GM19238 (cell line): Measurements from ENCODE around the gene OLFM2.
"Not testable (repeated sequence)": the region's sequence is repeated elsewhere in the genome, so short reads cannot be mapped to it uniquely, and the experiment has no call there.

Experiments used
- DNase-seq: peaks from one replicate; pipeline ENCODE4 v3.0.0; 2011; ENCODE audit warnings: low spot score; ENCODE audit not compliant: insufficient read length

The OLFM2 gene

GRCh38 chr19:9936326-9937000 is at the start of gene OLFM2:
Gene OLFM2, minus strand, starts transcription at chr19:9936515. Its CDS starts 149 bp downstream, at chr19:9936366.
- no peak for DNase-seq

GRCh38 chr19:9981406-9982260 is 45.3 kb upstream of the OLFM2 start:
- no peak for DNase-seq

- no peak for DNase-seq
These were observed 35.8 kb upstream of the OLFM2 start for GRCh38 chr19:9972103-9972502.

- no peak for DNase-seq
These were observed 35.0 kb upstream of the OLFM2 start for GRCh38 chr19:9971166-9971897.

DNA sequence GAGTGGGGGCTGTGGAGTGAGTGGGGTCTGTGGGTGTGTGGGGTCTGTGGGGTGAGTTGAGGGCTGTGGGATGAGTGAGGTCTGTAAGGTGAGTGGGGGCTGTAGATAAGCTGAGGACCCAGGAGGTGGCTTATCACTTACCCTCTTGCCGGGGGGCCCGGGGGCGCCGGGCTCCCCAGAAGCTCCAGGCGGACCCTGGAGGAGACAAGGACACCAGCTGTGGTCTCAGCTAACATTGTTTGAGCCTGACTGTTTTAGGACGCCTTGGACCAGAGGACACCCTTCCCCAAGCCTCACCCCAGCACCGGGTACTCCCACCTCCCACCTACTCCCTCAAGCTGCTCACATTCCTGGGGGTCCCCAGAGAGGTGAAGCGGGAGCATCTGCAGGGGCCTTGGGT is 34.2 kb upstream of the OLFM2 start:
- no peak for DNase-seq

GRCh38 chr19:9969688-9969975 is 33.3 kb upstream of the OLFM2 start:
- DNase-seq = no peak

- no peak for DNase-seq
These were observed 32.7 kb upstream of the OLFM2 start for GRCh38 chr19:9968820-9969687.

DNA sequence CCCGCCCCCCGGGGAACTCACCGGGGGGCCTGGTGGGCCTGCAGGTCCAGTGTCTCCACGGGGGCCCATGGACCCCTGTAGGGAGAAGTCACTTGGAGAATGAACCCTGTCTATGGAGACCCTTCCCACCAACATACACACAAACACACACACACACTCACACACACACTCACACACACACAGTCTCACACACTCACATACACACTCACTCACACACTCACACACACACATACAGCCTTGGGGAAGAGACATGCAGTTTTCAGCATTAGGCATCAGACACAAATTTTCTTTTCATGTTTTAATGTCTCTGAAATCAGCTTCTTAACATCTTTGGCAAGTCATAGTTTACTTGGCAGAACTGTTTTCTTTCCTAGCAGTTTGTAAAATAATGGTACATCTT is 31.0 kb upstream of the OLFM2 start:
- DNase-seq = no peak

DNA sequence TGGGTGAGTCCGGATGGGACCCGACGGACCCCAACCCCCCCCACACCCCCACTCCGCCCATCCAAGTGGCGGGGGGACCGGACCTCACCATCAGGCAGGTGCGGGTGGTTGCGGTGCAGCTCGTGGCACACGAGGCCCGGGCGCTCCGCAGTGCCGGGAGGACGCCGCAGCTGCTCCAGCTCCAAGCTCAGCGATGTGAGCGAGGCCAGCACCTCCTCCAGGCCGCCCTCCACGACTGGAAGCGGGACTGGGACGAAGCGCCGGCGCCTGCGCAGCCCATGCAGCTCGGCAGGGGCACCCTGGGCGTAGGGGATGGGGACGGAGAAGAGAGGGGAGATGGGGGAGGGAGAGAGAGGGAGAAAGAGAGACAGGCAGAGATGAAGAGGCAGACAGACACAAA is 30.1 kb upstream of the OLFM2 start:
- no peak for DNase-seq

GRCh38 chr19:9966024-9966423 is 29.7 kb upstream of the OLFM2 start:
- DNase-seq = no peak

- no peak for DNase-seq
These were observed 26.4 kb upstream of the OLFM2 start for GRCh38 chr19:9962623-9963290.

GRCh38 chr19:9961103-9961502 is 24.8 kb upstream of the OLFM2 start:
- no peak for DNase-seq

DNA sequence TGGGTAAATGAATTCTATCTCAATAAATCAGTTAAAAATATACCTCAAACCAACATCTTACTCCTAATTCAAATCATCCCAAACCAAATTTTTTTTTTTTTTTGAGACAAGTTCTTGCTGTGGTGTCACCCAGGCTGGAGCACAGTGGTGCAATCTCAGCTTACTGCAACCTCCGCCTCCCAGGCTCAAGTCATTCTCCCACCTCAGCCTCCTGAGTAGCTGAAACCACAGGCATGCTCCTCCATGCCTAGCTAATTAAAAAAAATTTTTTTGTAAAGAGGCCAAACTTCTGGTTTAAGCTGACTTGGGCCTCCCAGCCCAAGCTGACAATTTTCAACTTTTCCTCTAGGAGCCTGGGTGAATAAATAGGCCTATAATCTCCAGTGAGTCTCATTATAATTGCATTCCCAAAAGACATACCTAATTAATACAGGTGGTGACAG is 22.1 kb upstream of the OLFM2 start:
- no peak for DNase-seq

DNA sequence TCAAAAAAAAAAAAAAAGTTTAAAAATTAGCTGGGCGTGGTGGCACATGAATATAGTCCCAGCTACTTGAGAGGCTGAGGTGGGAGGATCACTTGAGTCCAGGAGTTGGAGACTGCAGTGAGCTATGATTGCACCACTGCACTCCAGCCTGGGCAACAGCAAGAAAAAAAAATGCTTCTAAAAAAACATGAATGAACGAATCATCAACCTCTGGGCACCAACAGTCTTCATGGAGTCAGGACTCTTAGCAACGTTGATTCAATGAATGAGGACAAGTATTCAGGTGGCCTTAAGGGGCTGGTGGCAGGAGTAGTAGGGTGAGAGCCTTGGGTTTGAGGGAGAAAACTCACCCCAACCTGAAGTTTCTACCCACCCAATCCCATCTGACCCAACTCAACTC is 20.6 kb upstream of the OLFM2 start:
- no peak for DNase-seq

DNA sequence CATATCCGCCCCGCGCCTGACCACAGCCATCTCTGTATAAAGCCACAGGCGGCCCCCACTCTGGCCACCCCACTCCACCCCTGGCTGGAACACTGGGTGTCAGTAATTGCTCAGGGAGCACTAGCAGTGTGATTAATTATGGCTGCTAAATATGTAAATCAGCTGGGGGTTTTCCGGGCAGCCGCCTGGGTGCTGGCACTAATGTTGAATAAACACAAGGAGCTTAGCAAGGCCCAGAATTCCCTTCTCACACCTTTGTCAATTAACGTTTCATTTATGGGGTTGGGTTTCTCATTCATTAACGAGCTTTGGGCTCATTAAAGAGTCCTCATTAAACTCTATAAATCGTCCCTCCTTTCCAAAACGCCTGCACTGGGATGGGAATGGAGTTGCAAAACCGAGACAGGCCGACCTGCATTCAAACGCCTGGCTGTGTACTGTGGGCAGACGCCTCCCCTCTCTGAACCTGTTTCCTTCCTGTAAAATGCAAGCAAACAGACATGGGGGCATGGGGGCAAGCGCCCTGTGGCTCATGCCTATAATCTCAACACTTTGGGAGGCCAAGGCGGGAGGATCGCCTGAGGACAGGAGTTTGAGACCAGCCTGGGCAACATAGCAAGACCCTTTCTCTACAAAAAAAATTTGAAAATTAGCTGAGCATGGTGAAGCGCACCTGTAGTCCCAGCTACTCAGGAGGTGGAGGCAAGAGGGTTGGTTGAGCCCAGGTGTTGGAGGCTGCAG is 17.7 kb upstream of the OLFM2 start:
- no peak for DNase-seq

DNA sequence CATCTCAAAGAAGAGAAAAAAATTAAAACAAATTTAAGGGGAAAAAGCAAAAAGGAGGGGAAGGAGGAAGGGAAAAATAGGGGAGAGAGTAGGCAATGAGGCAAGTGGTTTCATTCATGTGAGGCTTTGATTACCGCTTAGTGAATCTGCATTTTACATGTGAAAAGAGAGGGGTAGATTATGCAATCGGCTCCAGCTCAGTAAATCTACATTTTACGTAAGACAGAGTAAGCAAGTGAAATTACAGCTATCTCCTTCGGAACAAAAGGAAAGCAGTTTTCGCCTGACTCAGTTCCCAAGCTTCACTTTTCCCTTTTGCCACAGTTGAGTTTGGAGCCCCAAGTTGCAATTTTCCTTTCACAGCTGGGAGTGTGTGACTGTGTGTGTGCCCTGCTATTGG is 16.0 kb upstream of the OLFM2 start:
- no peak for DNase-seq

- no peak for DNase-seq
These were observed 11.1 kb upstream of the OLFM2 start for GRCh38 chr19:9947441-9947840.

DNA sequence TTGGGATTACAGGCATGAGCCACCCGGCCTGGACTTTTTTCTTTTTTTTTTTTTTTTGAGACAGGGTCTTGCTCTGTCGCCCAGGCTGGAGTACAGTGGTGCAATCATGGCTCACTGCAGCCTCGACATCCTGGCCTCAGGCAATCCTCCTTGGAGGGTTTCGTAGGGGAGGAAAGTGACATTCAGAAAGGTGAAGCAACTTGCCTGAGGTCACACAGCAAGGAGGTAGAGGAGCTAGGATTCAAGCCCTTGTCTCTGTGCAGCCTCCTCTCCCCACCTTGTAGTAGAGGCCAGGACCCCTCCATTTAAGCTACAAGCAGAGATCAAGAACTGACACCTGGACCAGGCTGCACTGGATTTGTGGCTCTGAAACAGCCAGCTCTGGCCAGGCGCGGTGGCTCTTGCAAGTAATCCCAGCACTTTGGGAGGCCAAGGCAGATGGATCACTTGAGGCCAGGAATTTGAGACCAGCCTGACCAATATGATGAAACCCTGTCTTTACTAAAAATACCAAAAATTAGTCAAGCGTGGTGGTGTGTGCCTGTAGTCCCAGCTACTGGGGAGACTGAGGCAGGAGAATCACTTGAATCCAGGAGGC is 10.3 kb upstream of the OLFM2 start:
- not testable (repeated sequence) for DNase-seq

- DNase-seq = no peak
These were observed 9.1 kb upstream of the OLFM2 start for GRCh38 chr19:9945319-9945966.
